GM21367 (cell line): ENCODE data around the gene WDR48.

ENCODE experiments used
- ATAC-seq: cut with Tn5 transposase; IDR thresholded peaks from one replicate; pipeline ENCODE4 v1.9.1; 2021; ENCODE audit not compliant: unreplicated experiment

Gene WDR48

DNA sequence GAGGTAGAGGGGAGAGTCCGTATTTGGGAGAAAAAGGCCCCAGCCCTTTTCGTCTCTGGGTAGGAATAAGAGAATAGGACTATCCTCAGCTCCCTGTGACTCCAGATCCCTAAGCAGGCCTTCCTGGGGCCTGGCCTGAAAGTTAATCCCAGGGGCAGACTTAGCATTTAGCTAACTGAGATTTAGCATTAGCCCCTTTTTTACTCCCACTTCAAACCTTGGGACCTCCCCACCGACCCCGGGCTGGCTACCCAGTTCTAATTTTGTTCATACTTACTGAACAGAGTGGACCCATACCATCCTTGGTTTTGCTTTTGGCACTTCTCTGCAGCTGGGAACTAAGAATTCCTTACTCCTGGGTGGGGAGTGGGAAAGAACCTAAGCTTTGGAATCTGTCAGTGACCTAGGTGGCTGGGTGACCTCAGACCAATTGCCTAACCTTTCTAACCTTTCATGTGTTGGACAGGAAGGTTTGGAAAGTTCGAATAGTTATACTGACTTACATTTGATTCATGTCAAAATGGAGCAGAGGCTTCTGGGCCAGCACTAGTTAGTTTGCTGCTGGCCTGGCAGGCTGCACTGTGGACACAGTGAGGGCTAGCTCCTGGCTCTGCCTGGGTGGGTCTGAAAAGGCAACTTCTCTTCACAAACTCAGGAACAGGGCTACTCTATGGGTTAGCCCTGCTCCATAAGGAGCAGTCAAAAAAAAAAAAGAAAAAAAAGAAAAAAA, 67.3 kb downstream of the WDR48 start:
- ATAC-seq = no peak

DNA sequence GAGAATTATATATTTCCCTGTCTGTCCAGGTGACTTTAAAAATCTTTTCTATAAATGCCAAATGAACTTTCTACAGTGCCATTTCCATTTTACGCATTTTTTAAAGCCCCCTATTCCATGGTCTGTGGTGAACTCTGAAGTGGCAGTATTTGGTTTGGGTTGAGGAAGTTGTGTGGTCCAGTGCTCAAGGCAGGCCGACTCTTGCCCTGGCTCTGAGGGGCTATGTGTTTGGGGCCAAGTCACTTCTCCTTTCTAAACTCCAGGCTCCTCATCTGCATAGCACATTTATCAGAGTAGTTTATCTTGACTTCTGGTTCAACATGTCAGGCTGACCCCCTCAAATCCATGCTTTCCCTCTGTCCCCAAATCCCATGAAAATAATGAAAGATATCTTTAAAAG, 69.8 kb downstream of the WDR48 start:
- no peak for ATAC-seq

DNA sequence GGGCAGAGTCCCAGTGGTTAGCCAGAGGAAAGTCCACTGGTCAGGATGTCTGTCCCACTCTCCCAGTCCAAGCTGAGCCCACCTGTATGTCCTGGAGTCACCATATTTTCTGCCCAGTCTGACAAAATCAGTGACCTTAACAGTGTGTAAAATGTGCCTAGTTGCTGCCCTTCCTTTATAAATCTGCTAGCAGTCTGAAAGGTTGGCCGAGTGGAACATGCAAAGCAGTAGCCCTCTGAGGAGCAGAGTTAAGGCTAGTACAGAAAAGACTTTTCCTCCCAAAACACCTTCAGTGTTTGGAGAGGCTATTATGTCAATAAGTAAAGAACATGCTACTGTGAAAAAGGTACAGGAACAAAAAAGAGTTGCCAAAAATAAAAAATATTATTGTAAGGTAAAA, 71.0 kb downstream of the WDR48 start:
- peak; percentile 66 for ATAC-seq

DNA sequence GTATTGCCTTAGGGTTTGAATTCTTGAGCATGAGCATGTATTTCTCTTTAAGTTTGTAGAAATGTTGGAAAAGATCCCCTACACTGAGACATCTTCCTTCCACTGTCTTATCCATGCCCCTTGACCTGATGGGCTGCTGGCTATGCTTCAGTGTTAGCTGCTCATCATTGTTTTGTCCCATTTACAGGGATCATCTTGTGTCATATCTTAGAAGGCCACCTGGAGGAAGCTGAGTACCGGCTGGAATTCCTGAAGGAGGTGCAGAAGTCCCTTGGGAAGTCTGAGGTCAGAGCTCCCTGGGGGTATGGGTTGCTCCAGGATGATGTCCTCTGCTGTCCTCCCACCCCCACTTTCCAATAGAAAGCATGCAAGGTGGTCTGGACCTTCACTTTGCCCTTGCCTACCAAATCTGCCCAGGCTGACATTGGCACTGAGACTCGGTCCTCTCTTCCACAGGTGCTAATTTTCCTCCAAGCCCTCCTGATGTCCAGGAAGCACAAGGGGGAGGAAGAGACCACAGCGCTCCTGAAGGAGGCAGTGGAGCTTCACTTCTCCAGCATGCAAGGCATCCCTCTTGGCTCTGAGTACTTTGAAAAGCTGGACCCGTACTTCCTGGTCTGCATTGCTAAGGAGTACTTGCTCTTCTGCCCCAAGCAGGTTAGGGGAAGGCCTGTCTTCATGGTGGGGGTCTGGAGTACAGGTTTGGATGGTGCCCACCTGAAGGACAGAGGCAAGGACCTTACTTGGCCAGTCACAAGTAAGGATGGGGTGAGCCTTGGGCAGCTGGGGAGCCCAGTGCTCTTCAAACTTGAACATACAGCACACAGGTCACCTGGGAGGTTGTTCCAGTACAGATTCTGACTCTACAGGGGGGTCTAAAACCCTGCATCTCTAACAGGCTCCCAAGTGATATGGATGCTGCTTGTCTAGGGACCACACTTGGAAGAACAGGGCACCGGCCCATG, 73.3 kb downstream of the WDR48 start:
- ATAC-seq = no peak

DNA sequence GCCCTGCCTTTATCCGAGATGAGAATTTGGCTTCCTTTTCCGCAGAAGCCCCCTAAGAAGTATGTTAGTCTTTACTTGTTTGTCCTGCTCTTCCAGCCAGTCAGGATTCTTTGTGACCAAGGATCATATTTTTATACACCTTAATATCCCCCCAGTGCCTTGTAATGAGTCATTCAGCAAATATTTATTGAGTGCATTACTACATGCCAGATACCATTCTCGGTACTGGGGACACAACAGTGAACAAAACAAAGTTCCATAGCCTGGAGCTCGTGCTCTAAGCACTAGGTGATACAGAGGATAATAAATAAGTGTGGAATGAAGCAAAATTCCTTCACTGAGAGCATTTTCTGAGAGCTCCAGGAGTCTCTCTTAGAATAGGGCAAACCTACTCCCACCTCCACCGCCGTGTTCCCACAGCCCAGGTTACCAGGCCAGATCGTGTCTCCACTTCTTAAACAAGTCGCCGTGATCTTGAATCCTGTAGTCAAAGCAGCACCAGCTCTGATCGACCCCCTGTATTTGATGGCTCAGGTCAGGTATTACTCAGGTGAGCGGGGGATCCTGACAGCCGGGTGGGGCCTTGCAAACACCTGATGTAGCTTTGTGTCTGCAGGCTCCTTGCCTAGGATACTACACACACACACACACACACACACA, 74.2 kb downstream of the WDR48 start:
- no peak for ATAC-seq

DNA sequence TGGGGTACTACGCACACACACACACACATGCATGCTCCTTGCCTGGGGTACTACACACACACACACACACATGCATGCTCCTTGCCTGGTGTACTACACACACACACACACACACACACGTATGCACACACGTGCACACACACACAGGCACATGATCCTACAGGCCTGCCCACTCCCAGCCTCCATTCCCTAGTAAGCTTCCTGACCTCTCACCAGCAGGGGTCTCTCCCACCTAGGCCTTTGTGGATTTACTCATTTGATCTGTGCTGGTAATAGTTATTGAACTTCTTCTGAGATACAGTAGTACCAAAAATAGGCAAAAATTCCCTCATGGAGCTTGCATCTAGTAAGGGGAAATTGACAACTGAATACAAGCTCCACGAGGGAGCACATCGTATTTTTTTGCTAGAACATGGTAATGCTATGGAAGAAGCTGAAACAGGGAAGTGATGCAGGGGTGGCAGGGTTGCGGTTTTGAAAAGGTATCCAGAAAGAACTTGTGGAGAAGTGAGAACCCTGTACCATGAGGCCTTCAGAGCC, 74.8 kb downstream of the WDR48 start:
- ATAC-seq = no peak

DNA sequence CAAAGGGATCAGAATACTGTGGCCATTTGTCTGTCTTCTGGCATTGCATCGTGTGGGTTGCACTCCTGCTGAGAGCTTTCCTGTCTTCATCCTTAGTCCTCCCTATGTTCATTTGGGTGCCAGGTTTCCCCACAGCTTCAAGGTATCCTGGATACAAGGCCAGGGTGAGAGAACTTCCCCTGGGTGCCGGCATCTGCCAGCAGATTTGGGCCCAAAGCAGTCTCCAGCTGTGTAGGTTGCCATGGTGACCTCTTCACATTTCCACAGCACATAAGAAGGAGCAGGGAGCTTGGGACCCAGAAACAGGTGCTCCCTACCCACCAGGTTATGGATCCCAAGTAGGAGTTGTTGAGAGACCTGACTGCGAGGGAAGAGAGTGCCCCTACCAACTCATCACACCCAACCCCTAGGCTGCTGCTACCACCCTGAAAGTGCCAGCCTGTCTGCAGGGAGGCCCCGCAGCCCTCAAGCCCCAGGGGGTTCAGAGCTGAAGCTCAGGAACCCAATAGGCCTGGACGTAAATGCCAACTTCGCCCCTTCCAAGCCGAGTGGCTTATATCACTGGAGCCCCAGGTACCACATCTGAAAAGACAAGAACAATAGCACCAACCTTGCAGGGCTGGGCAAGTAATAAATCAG, 75.6 kb downstream of the WDR48 start:
- no peak for ATAC-seq

DNA sequence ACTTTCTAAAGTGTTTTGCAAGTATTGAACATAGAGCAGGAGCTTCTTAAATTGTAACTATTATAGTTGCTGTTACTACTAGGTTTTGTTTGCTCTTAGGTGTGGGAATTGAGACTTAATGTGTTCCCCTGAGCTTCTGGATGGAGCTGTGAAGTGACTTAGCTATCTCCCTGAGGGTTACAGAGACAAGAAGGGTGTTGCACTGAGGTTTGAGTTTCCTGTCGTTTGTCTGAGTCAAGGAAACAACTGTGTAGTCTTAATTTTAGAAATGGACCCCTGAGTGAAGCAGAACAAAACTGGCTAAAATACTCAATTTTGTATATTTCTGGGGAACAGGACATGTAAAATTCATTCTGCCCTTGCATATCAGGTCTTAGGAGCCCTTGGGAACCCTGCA, 76.1 kb downstream of the WDR48 start:
- no peak for ATAC-seq

DNA sequence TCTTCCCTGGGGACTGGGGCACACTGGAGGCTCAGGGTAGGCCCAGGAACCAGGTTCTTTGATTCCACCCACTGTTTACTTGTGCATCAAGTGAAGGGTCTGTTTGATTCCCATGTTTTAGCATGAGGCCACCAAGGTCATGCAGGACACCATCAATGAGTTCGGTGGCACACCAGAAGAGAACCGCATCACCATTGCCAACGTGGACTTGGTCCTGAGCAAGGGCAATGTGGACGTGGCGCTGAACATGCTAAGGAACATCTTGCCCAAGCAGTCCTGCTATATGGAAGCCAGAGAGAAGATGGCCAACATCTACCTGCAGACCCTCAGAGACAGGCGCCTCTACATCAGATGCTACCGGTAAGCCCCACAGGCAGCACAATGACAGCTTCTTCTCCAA, 77.1 kb downstream of the WDR48 start:
- ATAC-seq = no peak

DNA sequence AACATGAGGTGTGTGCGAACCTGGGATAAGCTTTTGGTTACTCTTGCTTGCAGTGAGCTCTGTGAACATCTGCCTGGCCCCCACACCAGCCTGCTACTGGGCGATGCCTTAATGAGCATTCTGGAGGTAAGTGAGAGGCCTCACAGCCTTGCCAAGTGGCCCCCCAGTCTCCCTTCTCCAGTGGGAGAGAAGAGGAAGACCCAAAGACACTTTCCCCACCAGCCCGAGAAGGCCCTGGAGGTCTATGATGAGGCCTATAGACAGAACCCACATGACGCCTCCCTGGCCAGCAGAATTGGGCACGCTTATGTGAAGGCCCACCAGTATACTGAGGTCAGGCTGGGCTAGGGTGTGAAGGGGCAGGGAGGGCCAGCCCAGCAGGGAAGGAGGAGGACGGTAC, 78.2 kb downstream of the WDR48 start:
- ATAC-seq = no peak

DNA sequence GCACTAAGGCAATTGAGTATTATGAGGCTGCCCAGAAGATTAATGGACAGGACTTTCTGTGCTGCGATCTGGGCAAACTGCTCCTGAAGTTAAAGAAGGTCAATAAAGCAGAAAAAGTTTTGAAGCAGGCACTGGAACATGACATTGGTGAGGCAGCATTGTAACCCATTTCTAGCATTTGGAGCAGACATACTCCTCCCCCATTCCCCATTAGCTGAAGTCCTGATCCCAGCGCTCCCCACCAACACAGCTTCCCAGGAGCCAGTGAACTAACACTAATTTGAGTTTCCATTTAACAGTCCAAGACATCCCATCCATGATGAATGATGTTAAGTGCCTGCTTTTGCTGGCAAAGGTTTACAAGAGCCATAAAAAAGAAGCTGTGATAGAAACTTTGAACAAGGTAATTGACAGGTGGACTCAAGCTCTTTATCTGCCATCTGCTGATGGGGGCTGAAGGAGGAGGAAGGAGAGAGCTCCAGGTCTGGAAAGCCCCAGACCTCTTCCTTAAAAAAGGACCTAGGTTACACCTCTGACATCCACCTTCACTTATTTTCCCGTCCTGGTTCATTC, 79.0 kb downstream of the WDR48 start:
- ATAC-seq = no peak

DNA sequence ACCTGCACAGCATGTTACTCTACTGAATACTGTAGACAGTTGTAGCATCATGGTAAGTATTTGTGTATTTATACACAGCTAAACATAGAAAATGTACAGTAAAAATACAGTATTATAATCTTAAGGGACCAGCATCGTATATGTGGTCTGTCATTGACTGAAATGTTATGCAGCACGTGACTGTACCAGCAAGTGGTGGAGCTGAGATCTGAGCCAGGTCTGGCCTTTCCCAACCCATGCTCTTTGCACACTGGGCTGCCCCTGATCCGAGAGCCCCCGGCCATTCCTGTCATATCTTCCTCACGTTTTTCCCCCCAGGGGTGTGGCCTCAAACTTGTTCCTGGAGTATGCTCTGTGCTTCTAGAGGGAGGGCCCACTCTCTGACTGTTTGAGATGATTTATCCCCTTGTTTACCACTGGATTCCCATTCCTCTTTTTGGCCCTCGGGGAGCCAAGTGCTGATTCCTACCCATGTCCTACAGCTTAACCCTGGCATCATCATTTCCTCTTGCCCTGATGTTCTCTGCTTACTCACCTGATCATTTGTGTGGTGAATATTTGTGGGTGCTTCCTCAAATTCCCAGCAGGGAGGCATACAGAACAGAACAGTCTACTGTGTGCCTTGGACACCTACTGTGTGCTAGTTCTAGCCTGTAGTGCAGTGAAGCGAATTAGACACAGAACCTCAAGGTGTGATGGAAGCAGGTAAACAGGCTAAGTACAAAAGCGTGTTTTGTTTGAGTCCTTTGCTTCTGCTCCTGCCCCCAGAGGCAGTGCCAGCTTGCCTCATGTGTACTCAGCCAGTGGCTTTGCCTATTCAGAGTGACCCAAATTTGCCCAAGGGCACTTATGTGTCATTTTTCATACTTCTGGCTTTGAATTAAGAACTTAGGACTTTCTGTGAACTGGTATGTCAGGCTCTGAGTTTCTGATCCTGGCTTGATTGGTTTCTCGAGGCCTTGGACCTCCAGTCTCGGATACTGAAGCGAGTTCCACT, 80.6 kb downstream of the WDR48 start:
- ATAC-seq = no peak

DNA sequence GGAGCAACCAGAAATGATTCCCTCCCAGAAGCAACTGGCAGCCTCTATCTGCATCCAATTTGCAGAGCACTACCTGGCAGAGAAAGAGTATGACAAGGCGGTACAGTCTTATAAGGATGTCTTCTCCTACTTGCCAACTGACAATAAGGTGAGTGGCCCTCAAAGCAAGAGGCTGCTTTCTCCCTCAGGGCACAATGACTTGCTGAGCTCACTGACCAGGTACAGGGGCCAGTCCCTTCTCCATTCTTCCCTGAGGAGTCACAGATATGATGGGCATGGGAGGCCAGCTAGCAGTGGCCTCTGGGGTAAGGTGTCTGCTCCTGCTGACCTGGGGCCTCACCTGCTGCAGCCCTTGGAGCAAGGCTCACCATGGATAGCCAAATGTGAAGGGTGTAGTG, 81.3 kb downstream of the WDR48 start:
- ATAC-seq = no peak

DNA sequence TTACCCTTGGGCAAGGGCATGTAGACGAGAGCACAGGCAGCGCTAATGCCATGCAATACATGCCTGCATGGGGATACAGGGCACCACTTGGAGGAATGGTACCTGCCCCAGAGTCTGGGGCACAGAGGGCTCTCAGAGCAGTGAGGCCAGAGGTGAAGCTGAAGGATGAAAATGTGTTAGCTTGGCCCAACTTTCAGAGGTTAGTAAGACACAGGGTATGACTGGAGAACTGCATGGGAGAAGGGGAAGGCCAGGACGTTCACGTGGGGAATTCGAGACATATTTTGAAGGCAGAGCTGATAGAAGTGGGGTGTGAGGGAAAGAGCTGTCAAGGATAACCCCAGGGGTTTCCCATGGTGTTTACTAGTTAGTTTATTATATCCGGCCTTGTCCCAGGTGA, 82.0 kb downstream of the WDR48 start:
- ATAC-seq = no peak

DNA sequence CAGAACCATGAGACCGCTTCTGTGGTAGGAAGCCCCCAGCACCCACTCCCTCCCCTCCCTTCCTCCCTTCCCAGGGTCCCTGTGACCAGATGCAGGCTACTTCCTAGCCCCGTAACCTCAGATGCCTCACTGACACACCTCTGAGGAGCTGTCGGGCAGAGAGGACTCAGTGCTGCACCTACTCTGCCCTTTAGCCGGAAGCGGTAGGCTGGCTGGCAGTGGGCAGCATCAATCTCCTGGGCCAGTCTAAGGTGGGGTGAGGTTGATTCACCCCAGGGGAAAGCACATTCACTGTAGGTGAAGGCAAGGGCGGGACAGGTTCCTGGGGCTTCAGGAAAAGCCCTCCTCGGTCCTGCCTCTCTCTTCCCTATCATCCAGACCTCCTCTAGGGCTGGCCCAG, 82.5 kb downstream of the WDR48 start:
- ATAC-seq = no peak

DNA sequence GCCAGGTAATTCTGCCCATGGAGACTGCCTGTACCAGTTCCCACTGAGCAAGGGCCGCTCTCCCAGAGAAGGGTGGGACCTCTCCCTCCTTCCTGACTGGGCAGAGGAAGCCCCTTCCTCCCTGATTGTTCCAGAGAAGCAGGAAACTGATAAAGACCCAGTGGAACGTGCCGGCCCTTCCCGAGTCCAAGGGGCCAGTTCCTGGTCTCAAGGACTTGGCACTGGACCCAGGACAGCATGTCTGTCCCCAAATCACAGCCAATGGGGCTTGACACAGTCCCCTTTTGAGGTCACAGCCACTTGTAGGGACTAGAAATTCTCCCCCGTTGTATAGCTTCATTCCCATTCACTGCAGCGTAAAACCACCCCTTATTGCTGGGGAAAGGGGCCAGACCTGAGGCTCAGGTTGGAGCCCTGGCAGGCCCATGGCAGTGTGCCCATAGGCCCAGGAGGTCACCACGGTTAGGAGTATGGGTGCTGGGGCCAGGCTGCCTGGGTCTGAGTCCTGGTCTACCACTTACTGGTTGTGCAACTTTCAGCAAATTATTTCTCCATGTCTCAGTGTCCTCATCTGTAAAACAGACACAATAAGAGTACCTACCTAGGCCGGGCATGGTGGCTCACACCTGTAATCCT, 83.5 kb downstream of the WDR48 start:
- ATAC-seq = no peak

DNA sequence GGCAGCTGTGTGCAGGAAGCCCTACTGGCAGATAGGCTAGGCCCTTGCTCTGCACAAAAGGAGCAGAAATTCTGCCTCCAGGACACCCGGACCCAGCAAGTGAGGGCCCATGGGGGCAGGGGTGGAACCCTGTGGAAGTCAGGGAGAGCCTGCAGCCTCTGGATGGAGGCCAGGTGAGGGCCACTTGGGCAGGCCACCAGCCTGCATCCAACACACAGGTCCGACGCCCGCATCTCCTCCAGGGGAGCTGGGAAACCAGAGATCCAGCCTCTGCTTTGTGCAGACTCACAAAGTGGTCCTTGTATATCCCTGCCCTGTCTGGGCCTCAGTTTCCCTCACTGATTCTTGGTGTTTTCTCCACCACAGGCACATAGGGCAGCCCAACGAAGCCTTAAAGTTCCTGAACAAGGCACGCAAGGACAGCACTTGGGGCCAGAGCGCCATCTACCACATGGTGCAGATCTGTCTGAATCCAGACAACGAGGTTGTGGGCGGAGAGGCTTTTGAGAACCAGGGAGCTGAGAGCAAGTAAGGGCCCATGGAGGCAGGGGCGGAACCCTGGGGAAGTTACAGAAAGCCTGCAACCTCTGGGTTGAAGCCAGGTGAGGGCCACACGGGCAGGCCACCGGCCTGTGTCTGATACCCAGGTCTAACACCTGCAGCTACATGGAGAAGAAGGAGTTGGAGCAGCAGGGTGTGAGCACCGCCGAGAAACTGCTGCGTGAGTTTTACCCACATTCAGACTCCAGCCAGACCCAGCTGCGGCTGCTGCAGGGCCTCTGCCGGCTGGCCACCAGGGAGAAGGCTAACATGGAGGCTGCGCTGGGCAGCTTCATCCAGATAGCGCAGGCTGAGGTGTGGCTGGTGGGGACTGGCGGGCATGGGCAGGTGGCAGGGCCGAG, 85.0 kb downstream of the WDR48 start:
- ATAC-seq = no peak

DNA sequence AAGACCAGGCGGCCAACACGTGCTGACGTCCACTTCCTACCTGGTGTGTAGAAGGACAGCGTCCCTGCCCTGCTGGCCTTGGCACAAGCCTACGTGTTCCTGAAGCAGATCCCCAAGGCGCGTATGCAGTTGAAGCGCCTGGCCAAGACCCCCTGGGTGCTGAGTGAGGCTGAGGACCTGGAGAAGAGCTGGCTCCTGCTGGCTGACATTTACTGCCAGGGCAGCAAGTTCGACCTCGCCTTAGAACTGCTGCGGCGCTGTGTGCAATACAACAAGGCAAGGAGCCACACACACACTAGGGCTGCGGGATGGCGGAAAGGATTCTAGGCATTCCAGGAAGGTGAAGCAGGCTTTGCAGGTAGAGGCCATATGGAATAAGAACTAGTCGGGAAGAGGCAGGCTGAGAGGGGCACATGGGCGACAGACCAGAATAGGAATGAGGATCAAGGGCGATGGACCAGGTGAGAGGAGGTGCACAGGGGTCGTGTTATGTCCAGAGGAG, 85.7 kb downstream of the WDR48 start:
- no peak for ATAC-seq
